Fibroblast of pulmonary artery (primary cell): ENCODE measurements around the gene ADPRH.

ENCODE experiments used
- DNase-seq: peaks from one replicate; pipeline ENCODE4 v3.0.0-alpha.2; 2010; ENCODE audit warnings: low read depth
- H3K4me3 ChIP-seq: replicated peaks from 2 replicates; pipeline ENCODE4 v1.5.1; 2011; ENCODE audit warnings: low read depth, mild to moderate bottlenecking, control low read depth, low read length, moderate library complexity
- CTCF ChIP-seq: IDR thresholded peaks from 2 replicates; pipeline ENCODE4 v1.5.1; 2011; ENCODE audit warnings: mild to moderate bottlenecking, control low read depth, low read length, inconsistent platforms; ENCODE audit errors: missing control alignments

Gene ADPRH

GRCh38 chr3:119601154-119601553 lies 21.9 kb downstream of the ADPRH start:
- DNase-seq: no peak
- no peak for TF ChIP-seq CTCF

GRCh38 chr3:119602676-119603075 lies 23.4 kb downstream of the ADPRH start:
- no peak for TF ChIP-seq CTCF
- no peak for DNase-seq
- no peak overlapping the region for H3K4me3 ChIP-seq

More at GRCh38 chr3:119601154-119601553, 21.9 kb downstream of the ADPRH start:
- H3K4me3 ChIP-seq: no peak overlapping the region

GRCh38 chr3:119604878-119605277 lies 25.6 kb downstream of the ADPRH start:
- TF ChIP-seq CTCF: no peak
- H3K4me3 ChIP-seq: no peak overlapping the region
- DNase-seq: peak; percentile 75

- H3K4me3 ChIP-seq: no peak overlapping the region
- no peak for TF ChIP-seq CTCF
- DNase-seq: no peak
Observed at GRCh38 chr3:119608405-119609000, 29.2 kb downstream of the ADPRH start.

GRCh38 chr3:119609301-119609700 lies 30.0 kb downstream of the ADPRH start:
- no peak for TF ChIP-seq CTCF
- no peak for DNase-seq
- no peak overlapping the region for H3K4me3 ChIP-seq

GRCh38 chr3:119611664-119612063 lies 32.4 kb downstream of the ADPRH start:
- no peak overlapping the region for H3K4me3 ChIP-seq
- no peak for TF ChIP-seq CTCF
- DNase-seq: no peak

- DNase-seq: no peak
- TF ChIP-seq CTCF: no peak
- no peak overlapping the region for H3K4me3 ChIP-seq
Observed at GRCh38 chr3:119613201-119613600, 33.9 kb downstream of the ADPRH start.
